Stimulated activated CD8-positive, alpha-beta memory T cell treated with anti-CD3 and anti-CD28 coated beads, Interleukin-7, amount 100 ng/mL, for 4 hours (primary cell): ENCODE measurements around the gene EBF3.

Experiments
- DNase-seq, 2 donors: peaks; one replicate each; pipeline ENCODE4 v3.0.0-alpha.2; 2020; ENCODE audit warnings: low read depth in 2 of 2

The EBF3 gene

DNA sequence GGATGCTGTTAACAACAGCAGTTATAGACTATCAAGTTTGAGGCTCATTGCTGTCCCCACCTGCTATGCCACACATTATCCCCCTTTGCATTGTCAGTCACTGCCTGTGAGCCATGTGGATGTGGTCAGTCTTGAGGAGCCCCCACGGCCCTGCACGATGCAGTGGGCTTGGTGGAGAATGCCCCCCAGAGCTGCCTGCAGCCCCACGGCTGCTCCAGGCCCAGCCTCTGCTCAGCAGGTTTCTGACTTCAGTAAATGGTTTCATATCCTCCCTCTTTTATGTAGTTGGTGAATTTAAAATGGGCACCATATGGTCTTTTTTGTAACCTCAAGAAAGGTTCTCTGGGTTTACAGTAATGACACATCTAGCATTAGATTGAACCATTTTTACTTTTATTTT lies 164.1 kb downstream of the EBF3 start:
- no peak for DNase-seq

- no peak for DNase-seq
Measured at GRCh38 chr10:129796710-129797420, 167.2 kb downstream of the EBF3 start.

DNA sequence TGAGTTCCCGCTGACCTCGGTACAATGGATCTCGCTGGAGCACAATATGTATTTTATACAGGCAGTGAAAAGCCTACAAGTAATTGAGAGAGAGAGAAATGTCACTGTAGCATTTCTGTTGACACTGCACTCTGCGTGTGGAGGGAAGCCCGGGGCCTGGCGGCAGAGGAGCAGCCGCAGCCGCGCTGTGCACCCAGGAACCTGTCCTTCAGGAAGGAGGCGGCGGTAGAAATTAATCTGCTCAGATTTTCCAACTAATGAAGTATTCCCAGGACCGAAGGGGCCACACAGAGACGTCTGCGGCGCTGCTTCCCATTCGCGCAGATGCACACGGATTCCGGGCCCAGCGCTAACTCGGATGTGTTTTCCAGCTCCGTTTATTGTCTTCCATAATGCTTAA lies 170.1 kb downstream of the EBF3 start:
- no peak for DNase-seq

DNA sequence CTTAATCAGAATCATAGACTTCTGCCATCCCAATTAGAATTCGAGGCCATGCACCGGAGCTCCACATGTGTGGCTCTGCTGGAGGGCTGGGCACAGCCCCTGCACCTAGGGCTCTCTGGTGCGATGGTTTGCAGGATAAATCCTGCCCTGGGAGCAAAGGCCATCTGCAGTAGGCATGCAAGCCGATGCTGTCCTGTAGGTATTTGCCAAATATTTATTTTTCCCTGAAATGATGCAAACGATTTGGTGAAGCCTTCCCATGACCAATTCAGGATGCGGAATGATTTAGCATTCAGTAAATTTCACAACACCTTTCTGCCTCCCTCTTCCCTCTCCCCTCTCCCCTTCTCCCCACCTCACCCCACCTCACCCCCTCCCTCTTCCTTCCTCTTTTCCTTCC lies 170.6 kb downstream of the EBF3 start:
- DNase-seq, result no peak

DNA sequence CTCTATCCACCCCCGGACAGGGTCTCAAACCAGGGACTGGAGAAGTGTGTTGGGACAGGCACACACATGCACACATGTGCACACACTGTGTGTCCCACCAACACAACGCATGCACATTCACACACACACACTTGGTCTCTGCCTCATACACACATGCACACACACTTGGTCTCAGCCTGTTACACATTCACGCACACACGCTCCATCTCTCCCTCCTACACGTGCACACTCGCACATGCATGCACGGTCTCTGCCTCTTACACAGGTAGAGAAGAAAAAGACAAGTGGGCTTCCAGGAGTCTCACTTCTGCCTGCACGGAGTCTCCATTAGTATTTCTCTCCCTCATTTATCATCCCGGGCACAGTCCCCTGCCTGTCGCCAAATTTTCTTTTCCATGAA lies 171.2 kb downstream of the EBF3 start:
- no peak for DNase-seq

GRCh38 chr10:129792141-129792540 lies 171.9 kb downstream of the EBF3 start:
- DNase-seq, result no peak

- no peak for DNase-seq
Measured at GRCh38 chr10:129790715-129791446, 173.2 kb downstream of the EBF3 start.

DNA sequence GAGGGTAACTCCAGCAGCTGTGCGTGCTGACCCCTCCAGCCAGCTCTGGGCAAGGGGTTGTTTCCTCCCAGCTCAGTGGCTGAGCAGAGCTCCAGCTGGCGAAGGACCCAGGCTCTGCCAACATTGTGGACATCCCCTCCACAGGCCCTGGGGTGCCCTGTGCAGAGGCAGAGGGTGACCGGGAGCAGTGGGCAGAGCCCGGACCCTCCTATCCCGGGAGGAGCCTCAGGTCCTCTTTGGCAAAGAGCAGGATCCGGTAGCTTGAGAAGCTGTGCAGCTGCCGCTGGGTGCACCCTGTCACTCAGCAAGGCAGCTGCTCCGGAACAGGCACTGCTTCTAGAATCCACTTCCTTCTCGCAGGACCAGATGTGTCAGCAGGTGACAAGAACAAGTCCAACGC lies 175.9 kb downstream of the EBF3 start:
- no peak for DNase-seq

- no peak for DNase-seq
Measured at GRCh38 chr10:129787557-129787956, 176.5 kb downstream of the EBF3 start.

- DNase-seq, result no peak
Measured at GRCh38 chr10:129786216-129786615, 177.9 kb downstream of the EBF3 start.

GRCh38 chr10:129785536-129785981 lies 178.5 kb downstream of the EBF3 start:
- DNase-seq, result no peak
